H9 (cell line): ENCODE data around the gene DUOX2. TPM values are rescaled to one million over a fixed set of nuclear protein-coding genes. Genes with fewer than 3 reads are reported as not detected.

ENCODE experiments used
- DNase-seq: peaks from one replicate; pipeline ENCODE4 v3.0.0-alpha.2; 2017
- H2AFZ ChIP-seq: one replicate; pipeline ENCODE4 v1.6.1; 2013; ENCODE audit warnings: mild to moderate bottlenecking, low read length, control low read depth, moderate library complexity
- H2AK5ac ChIP-seq: 2 replicates; pipeline ENCODE4 v1.6.1; 2013; ENCODE audit warnings: low read length, control low read depth, mixed read lengths; ENCODE audit not compliant: insufficient read length
- H2BK120ac ChIP-seq: one replicate; pipeline ENCODE4 v1.6.1; 2013; ENCODE audit warnings: low read depth, mild to moderate bottlenecking, low read length, control low read depth, inconsistent platforms; ENCODE audit not compliant: poor library complexity, severe bottlenecking
- H2BK12ac ChIP-seq: 2 replicates; pipeline ENCODE4 v1.6.1; 2013; ENCODE audit warnings: low read length, control low read depth, mixed read lengths, low read depth; ENCODE audit not compliant: insufficient read length
- H2BK15ac ChIP-seq: 2 replicates; pipeline ENCODE4 v1.6.1; 2013; ENCODE audit warnings: low read depth, low read length, control low read depth
- H2BK20ac ChIP-seq: one replicate; pipeline ENCODE4 v1.6.1; 2013; ENCODE audit warnings: low read depth, mild to moderate bottlenecking, low read length, control low read depth, inconsistent platforms; ENCODE audit not compliant: poor library complexity, severe bottlenecking
- H2BK5ac ChIP-seq: 2 replicates; pipeline ENCODE4 v1.6.1; 2013; ENCODE audit warnings: low read length, control low read depth, mixed read lengths; ENCODE audit not compliant: insufficient read length
- H3K14ac ChIP-seq: 2 replicates; pipeline ENCODE4 v1.6.1; 2013; ENCODE audit warnings: low read length, control low read depth; ENCODE audit not compliant: insufficient read depth
- H3K18ac ChIP-seq: 2 replicates; pipeline ENCODE4 v1.6.1; 2013; ENCODE audit warnings: low read depth, mild to moderate bottlenecking, mixed read lengths, low read length, control low read depth; ENCODE audit not compliant: insufficient read length
- H3K23ac ChIP-seq: 2 replicates; pipeline ENCODE4 v1.6.1; 2013; ENCODE audit warnings: low read length, control low read depth, mixed read lengths, low read depth; ENCODE audit not compliant: insufficient read length
- H3K23me2 ChIP-seq: 2 replicates; pipeline ENCODE4 v1.6.1; 2013; ENCODE audit warnings: low read depth, mild to moderate bottlenecking, mixed read lengths, low read length, control low read depth; ENCODE audit not compliant: insufficient read length, poor library complexity, severe bottlenecking
- H3K27ac ChIP-seq: 2 replicates; pipeline ENCODE4 v1.5.1; 2013; ENCODE audit warnings: low read length, control low read depth, mixed read lengths, low read depth; ENCODE audit not compliant: insufficient read length
- H3K27me3 ChIP-seq: 2 replicates; pipeline ENCODE4 v1.6.1; 2013; ENCODE audit warnings: low read length, control low read depth, inconsistent platforms; ENCODE audit not compliant: insufficient read depth
- H3K4ac ChIP-seq: 2 replicates; pipeline ENCODE4 v1.6.1; 2013; ENCODE audit warnings: low read depth, mild to moderate bottlenecking, control low read depth, inconsistent platforms, low read length, moderate library complexity
- H3K4me1 ChIP-seq: 2 replicates; pipeline ENCODE4 v1.6.1; 2013; ENCODE audit warnings: low read length, control low read depth, inconsistent platforms; ENCODE audit not compliant: insufficient read depth
- H3K4me2 ChIP-seq: 2 replicates; pipeline ENCODE4 v1.6.1; 2013; ENCODE audit warnings: low read length, control low read depth, mixed read lengths; ENCODE audit not compliant: insufficient read length, insufficient read depth
- H3K56ac ChIP-seq: 2 replicates; pipeline ENCODE4 v1.6.1; 2013; ENCODE audit warnings: low read depth, mild to moderate bottlenecking, mixed read lengths, low read length, control low read depth; ENCODE audit not compliant: insufficient read length
- H3K79me1 ChIP-seq: 2 replicates; pipeline ENCODE4 v1.6.1; 2013; ENCODE audit warnings: low read depth, mild to moderate bottlenecking, moderate library complexity, low read length, control low read depth, inconsistent platforms; ENCODE audit not compliant: insufficient read depth, poor library complexity, severe bottlenecking
- H3K79me2 ChIP-seq: 2 replicates; pipeline ENCODE4 v1.6.1; 2013; ENCODE audit warnings: low read length, control low read depth, inconsistent platforms; ENCODE audit not compliant: insufficient read depth
- H3K9ac ChIP-seq: 2 replicates; pipeline ENCODE4 v1.6.1; 2013; ENCODE audit warnings: low read length, control low read depth, mixed read lengths; ENCODE audit not compliant: insufficient read length; ENCODE audit errors: extremely low read depth
- H3K9me3 ChIP-seq: one replicate; pipeline ENCODE4 v1.6.1; 2013; ENCODE audit warnings: low read depth, low read length, inconsistent platforms; ENCODE audit not compliant: control insufficient read depth
- H3T11ph ChIP-seq: one replicate; pipeline ENCODE4 v1.6.1; 2013; ENCODE audit warnings: mild to moderate bottlenecking, low read length, control low read depth, inconsistent platforms
- H4K20me1 ChIP-seq: one replicate; pipeline ENCODE4 v1.6.1; 2013; ENCODE audit not compliant: control insufficient read depth, insufficient read length, insufficient read depth
- H4K5ac ChIP-seq: 2 replicates; pipeline ENCODE4 v1.6.1; 2013; ENCODE audit warnings: low read depth, mild to moderate bottlenecking, mixed read lengths, low read length, control low read depth; ENCODE audit not compliant: insufficient read length
- H4K8ac ChIP-seq: replicated peaks from 2 replicates; pipeline ENCODE4 v1.6.1; 2013; ENCODE audit warnings: low read length, control low read depth, mixed read lengths, low read depth; ENCODE audit not compliant: insufficient read length
- H4K91ac ChIP-seq: 2 replicates; pipeline ENCODE4 v1.6.1; 2013; ENCODE audit warnings: low read depth, mild to moderate bottlenecking, moderate library complexity, mixed read lengths, low read length, control low read depth; ENCODE audit not compliant: insufficient read length
- H3K27ac Mint-ChIP-seq, 3 experiments: 2 replicates in 2 of 3; 3 replicates in 1 of 3; pipeline ENCODE4 v1.8.0; 2020 to 2021; ENCODE audit warnings: mixed read lengths in 3 of 3, mild to moderate bottlenecking in 1 of 3, moderate library complexity in 1 of 3
- H3K27me3 Mint-ChIP-seq: 2 replicates; pipeline ENCODE4 v1.8.0; 2021; ENCODE audit warnings: low read depth, mild to moderate bottlenecking, moderate library complexity, mixed read lengths
- H3K36me3 Mint-ChIP-seq, 3 experiments: 2 replicates in 2 of 3; 3 replicates in 1 of 3; pipeline ENCODE4 v1.8.0; 2020 to 2021; ENCODE audit warnings: low read depth in 3 of 3, mixed read lengths in 3 of 3; ENCODE audit not compliant: insufficient read depth in 1 of 3
- H3K4me1 Mint-ChIP-seq, 2 experiments: 2 replicates each; pipeline ENCODE4 v1.8.0; 2020; ENCODE audit warnings: mixed read lengths in 2 of 2
- H3K4me3 Mint-ChIP-seq, 2 experiments: 2 replicates in 1 of 2; 3 replicates in 1 of 2; pipeline ENCODE4 v1.8.0; 2020 to 2021; ENCODE audit warnings: mild to moderate bottlenecking in 2 of 2, mixed read lengths in 2 of 2, moderate library complexity in 1 of 2
- H3K9me3 Mint-ChIP-seq, 2 experiments: 2 replicates in 1 of 2; 3 replicates in 1 of 2; pipeline ENCODE4 v1.8.0; 2020; ENCODE audit warnings: mild to moderate bottlenecking in 2 of 2, mixed read lengths in 2 of 2, moderate library complexity in 1 of 2
- CTCF ChIP-seq: fragments of 200-600 bp; sonication (generic); conservative IDR thresholded peaks from 3 replicates; pipeline ENCODE4 v1.8.0; 2021; ENCODE audit warnings: antibody characterized with exemption, mild to moderate bottlenecking
- WGBS: extraction: QIAGEN DNeasy Blood & Tissue Kit; methylation state at CpG from one replicate; pipeline ENCODE4 v1.1.7; 2013; ENCODE audit warnings: missing lambda C conversion rate, low lambda C conversion rate, mixed read lengths; ENCODE audit not compliant: insufficient read length; ENCODE audit errors: extremely low coverage; 5-methylcytosine and 5-hydroxymethylcytosine counted together
- total RNA-seq: library from RNA; stranded (reverse); gene quantifications from 2 replicates; pipeline ENCODE4 v1.2.1, GENCODE V29; 2021

The DUOX2 gene
- total RNA-seq, 1 experiment from 2014 or later: 0.42 TPM

- no peak overlapping the region for H3K56ac ChIP-seq
- Mint-ChIP-seq H3K36me3 (no peaks in the 10 kb centered on the region), H3K4me3 (no peak overlapping the region), H3K27me3 (peaks cover 19% of the 10 kb centered on the region), H3K9me3 (no peaks in the 10 kb centered on the region), H3K27ac (no peak overlapping the region), H3K4me1 (peaks cover 5 to 7% of the 10 kb centered on the region in 2 experiments; a peak in 3 of 4 replicates)
- no peak overlapping the region for H3K4ac ChIP-seq
- no peak for DNase-seq
- no peak overlapping the region for H2BK12ac ChIP-seq
- H3K79me2 ChIP-seq: no peaks in the 10 kb centered on the region
- no peak overlapping the region for H4K8ac ChIP-seq
- no peak overlapping the region for H2AFZ ChIP-seq
- no peak overlapping the region for H2BK15ac ChIP-seq
- H2BK20ac ChIP-seq: no peak overlapping the region
- no peak for TF ChIP-seq CTCF
- no peak overlapping the region for H2BK5ac ChIP-seq
- no peaks in the 10 kb centered on the region for H3K27me3 ChIP-seq
- H3K23ac ChIP-seq: no peak overlapping the region
- no CpG with 5 or more reads among the region's 6 CpGs for WGBS
- H3K4me2 ChIP-seq: no peak overlapping the region
- no peak overlapping the region for H3K27ac ChIP-seq
- H4K5ac ChIP-seq: no peak overlapping the region
- no peaks in the 10 kb centered on the region for H3K4me1 ChIP-seq
- no peaks in the 10 kb centered on the region for H4K20me1 ChIP-seq
- no peak overlapping the region for H4K91ac ChIP-seq
- no peaks in the 10 kb centered on the region for H3K23me2 ChIP-seq
- H2AK5ac ChIP-seq: no peak overlapping the region
- H3K14ac ChIP-seq: no peak overlapping the region
- H3K9ac ChIP-seq: no peak overlapping the region
- no peaks in the 10 kb centered on the region for H3K79me1 ChIP-seq
- no peaks in the 10 kb centered on the region for H3K9me3 ChIP-seq
- H2BK120ac ChIP-seq: no peak overlapping the region
- H3T11ph ChIP-seq: no peak overlapping the region
- no peak overlapping the region for H3K18ac ChIP-seq
Measured at GRCh38 chr15:45150997-45151396, 37.0 kb upstream of the DUOX2 start.
